ENCODE data around the gene LYZL1. TPM values are rescaled to one million over a fixed set of nuclear protein-coding genes. Genes with fewer than 3 reads are reported as not detected.

The LYZL1 gene
- polyA plus RNA-seq, 1 of the 3 experiments (the other 2 are of a cell fraction): not detected

- TF ChIP-seq USF1 (IDR thresholded peaks at IDR 0.05; ENCODE audit: borderline replicate concordance, low read depth) (no peak), SIN3A (IDR thresholded peaks at IDR 0.05; ENCODE audit: borderline replicate concordance, low read depth, low read length) (no peak)
Observed at GRCh38 chr10:29343607-29344038, 54.8 kb downstream of the LYZL1 start (continued).

- H4K20me1 ChIP-seq (ENCODE audit: insufficient read depth): no peaks in the 10 kb centered on the region
- 74% methylated on average over 16 of the region's 18 CpGs for WGBS (ENCODE audit: low lambda C conversion rate)
- H2AFZ ChIP-seq (ENCODE audit: low read depth): no peak overlapping the region
- no peak overlapping the region for H3K27ac ChIP-seq (ENCODE audit: low read depth in 2 of 2, low read length in 1 of 2)
- H3K4me1 ChIP-seq (ENCODE audit: control insufficient read depth in 1 of 2, insufficient read depth in 2 of 2, low read depth in 1 of 2, low read length in 1 of 2): no peaks in the 10 kb centered on the region; a peak in 1 of 4 replicates
- H3F3A ChIP-seq (replicated peaks; ENCODE audit: insufficient read depth): no peaks in the 10 kb centered on the region
- no peaks in the 10 kb centered on the region for H3K79me2 ChIP-seq (ENCODE audit: insufficient read depth)
- no peak overlapping the region for H3K4me3 ChIP-seq (ENCODE audit: low read depth in 2 of 2, low read length in 1 of 2)
- ChIA-PET CTCF (interaction anchor here (1.3 kb wide), 1 partner anchor 42 kb away, joined by 6 read pairs; no protein-coding TSS in a partner anchor), POLR2A (no interaction called here)
- H3K4me2 ChIP-seq: no peak overlapping the region
- no peak for TF ChIP-seq SIN3A (IDR thresholded peaks at IDR 0.05; ENCODE audit: borderline replicate concordance, low read depth, low read length)
- no peak for TF ChIP-seq RFX5 (IDR thresholded peaks at IDR 0.05; ENCODE audit: low read length)
- no peak for TF ChIP-seq NRF1 (IDR thresholded peaks at IDR 0.05; ENCODE audit: low read depth, low read length)
- DNase-seq: no peak
- no peak overlapping the region for H3K9ac ChIP-seq
- H3K9me3 ChIP-seq: no peaks in the 10 kb centered on the region
- no peaks in the 10 kb centered on the region for H3K9me2 ChIP-seq
- H3K27me3 ChIP-seq (ENCODE audit: insufficient read depth): peaks cover 8% of the 10 kb centered on the region; the same call in 1 of the 2 replicates
- H3K36me3 ChIP-seq (replicated peaks in 1 of 2; ENCODE audit: control insufficient read depth in 1 of 2, insufficient read depth in 2 of 2, low read length in 1 of 2): no peaks in the 10 kb centered on the region
Observed at GRCh38 chr10:29344073-29344820, 55.4 kb downstream of the LYZL1 start.

GRCh38 chr10:29345144-29345909 lies 56.5 kb downstream of the LYZL1 start:
- H3K4me3 ChIP-seq (ENCODE audit: low read depth in 2 of 2, low read length in 1 of 2): no peak overlapping the region
- H3K27me3 ChIP-seq (ENCODE audit: insufficient read depth): peaks cover 8% of the 10 kb centered on the region; the same call in 1 of the 2 replicates
- no peak overlapping the region for H2AFZ ChIP-seq (ENCODE audit: low read depth)
- no peak overlapping the region for H3K27ac ChIP-seq (ENCODE audit: low read depth in 2 of 2, low read length in 1 of 2)
- H4K20me1 ChIP-seq (ENCODE audit: insufficient read depth): no peaks in the 10 kb centered on the region
- no peak overlapping the region for H3K4me2 ChIP-seq
- H3K4me1 ChIP-seq (ENCODE audit: control insufficient read depth in 1 of 2, insufficient read depth in 2 of 2, low read depth in 1 of 2, low read length in 1 of 2): no peaks in the 10 kb centered on the region; a peak in 1 of 4 replicates
- H3F3A ChIP-seq (replicated peaks; ENCODE audit: insufficient read depth): no peaks in the 10 kb centered on the region
- TF ChIP-seq NRF1 (IDR thresholded peaks at IDR 0.05; ENCODE audit: low read depth, low read length): no peak
- TF ChIP-seq TCF12 (IDR thresholded peaks at IDR 0.05): no peak
- no peak for TF ChIP-seq NFIC (IDR thresholded peaks at IDR 0.05; ENCODE audit: borderline replicate concordance)
- TF ChIP-seq YY1 (IDR thresholded peaks at IDR 0.05; ENCODE audit: low read depth): no peak
- no peak for TF ChIP-seq GATA2 (CRISPR knock-in tag; IDR thresholded peaks at IDR 0.05)
- TF ChIP-seq IRF3 (IDR thresholded peaks at IDR 0.05; ENCODE audit: low read depth, low read length): no peak
- DNase-seq: no peak
- no peaks in the 10 kb centered on the region for H3K9me3 ChIP-seq
- CTCF ChIA-PET: interaction anchor here (0.6 to 1.3 kb wide), 4 partner anchors 22 to 103 kb away, joined by 3 to 6 read pairs (median 3); no protein-coding TSS in a partner anchor
- H3K79me2 ChIP-seq (ENCODE audit: insufficient read depth): no peaks in the 10 kb centered on the region
- no peaks in the 10 kb centered on the region for H3K36me3 ChIP-seq (replicated peaks in 1 of 2; ENCODE audit: control insufficient read depth in 1 of 2, insufficient read depth in 2 of 2, low read length in 1 of 2)
- POLR2A ChIA-PET: no interaction called here
- no peak overlapping the region for H3K9ac ChIP-seq
- no peaks in the 10 kb centered on the region for H3K9me2 ChIP-seq
- 55% methylated on average over 9 of the region's 9 CpGs for WGBS (ENCODE audit: low lambda C conversion rate)

Measured in SK-N-SH (cell line).